Sigmoid colon (tissue), 7 donors: ENCODE measurements around the gene PPP1R26. TPM values are rescaled to one million over a fixed set of nuclear protein-coding genes. Genes with fewer than 3 reads are reported as not detected.

ENCODE experiments used
- DNase-seq: peaks from one replicate; pipeline ENCODE4 v3.0.0-alpha.2; 2019
- H3K27ac ChIP-seq, 4 donors: fragments of 200-600 bp; sonication (generic); one replicate each; pipeline ENCODE4 v1.5.1; 2016 to 2019; ENCODE audit warnings: mild to moderate bottlenecking in 1 of 4
- H3K27me3 ChIP-seq, 3 donors: fragments of 200-600 bp; sonication (generic); one replicate each; pipeline ENCODE4 v1.5.1; 2019; ENCODE audit warnings: mild to moderate bottlenecking in 1 of 3
- H3K36me3 ChIP-seq, 4 donors: fragments of 200-600 bp; sonication (generic); one replicate each; pipeline ENCODE4 v1.5.1; 2016 to 2019
- H3K4me1 ChIP-seq, 4 donors: fragments of 200-600 bp; sonication (generic); one replicate each; pipeline ENCODE4 v1.5.1; 2017 to 2019
- H3K4me3 ChIP-seq, 4 donors: fragments of 200-600 bp; sonication (generic); one replicate each; pipeline ENCODE4 v1.5.1; 2017 to 2019; ENCODE audit warnings: mild to moderate bottlenecking in 2 of 4, moderate library complexity in 1 of 4
- H3K9me3 ChIP-seq, 4 donors: fragments of 200-600 bp in 3 of 4; sonication (generic) in 3 of 4; one replicate each; pipeline versions ENCODE4 v1.5.1 to v1.6.1; 2013 to 2019
- CTCF ChIP-seq, 4 experiments: fragments of 450-650 bp in 3 of 4; fragments of 200-600 bp in 1 of 4; IDR thresholded peaks; one replicate each; pipeline ENCODE4 v1.5.1; 2016 to 2019; ENCODE audit warnings: antibody characterized with exemption in 4 of 4, mild to moderate bottlenecking in 3 of 4, moderate library complexity in 2 of 4
- EP300 ChIP-seq, 4 donors: sonication (generic); formaldehyde crosslinking; IDR thresholded peaks; one replicate each; pipeline ENCODE4 v1.6.1; 2017; ENCODE audit warnings: antibody characterized with exemption in 4 of 4
- POLR2A ChIP-seq, 2 donors: fragments of 450-650 bp; IDR thresholded peaks; one replicate each; pipeline ENCODE4 v1.6.1; 2016; ENCODE audit warnings: antibody characterized with exemption in 2 of 2, mild to moderate bottlenecking in 2 of 2, moderate library complexity in 2 of 2
- POLR2AphosphoS5 ChIP-seq, 4 donors: sonication (generic); formaldehyde crosslinking; IDR thresholded peaks; one replicate each; pipeline ENCODE4 v1.6.1; 2017; ENCODE audit warnings: antibody characterized with exemption in 4 of 4
- WGBS, 2 donors: extraction: QIAGEN DNeasy Blood & Tissue Kit; methylation state at CpG; one replicate each; pipeline ENCODE4 v1.1.7; 2013; 5-methylcytosine and 5-hydroxymethylcytosine counted together
- intact Hi-C: fragments of 100-400 bp; cut with DNase I; formaldehyde crosslinking; loops from one replicate; pipeline ENCODE4 v1.15.1; 2023
- polyA plus RNA-seq, 3 donors: library from polyadenylated mRNA; stranded (reverse); fragments of 200-250 nt; gene quantifications; one replicate each; pipeline ENCODE4 v1.2.3, GENCODE V29; 2013
- total RNA-seq, 4 donors: library from RNA; depleted of rRNA; stranded (reverse); fragments of >200 nt; gene quantifications; one replicate each; pipeline ENCODE4 v1.1.0, GENCODE V29; 2016
- donor health status: healthy with polysubstance abuse.
- donor health status: Bipolar disorder and iron deficiency.
- donor health status: healthy.

PPP1R26 gene
- total and polyA plus RNA-seq, 7 donors: 4.8 to 12.7 (median 9.5) TPM

- Histone ChIP-seq H3K4me3 (no peak overlapping the region), H3K9me3 (no peaks in the 10 kb centered on the region), H3K36me3 (no peaks in the 10 kb centered on the region), H3K4me1 (peaks cover 0 to 7% (median 3%) of the 10 kb centered on the region in 4 donors), H3K27ac (no peak overlapping the region), H3K27me3 (no peaks in the 10 kb centered on the region)
- TF ChIP-seq POLR2AphosphoS5 (IDR thresholded peaks at IDR 0.05): no peak
- TF ChIP-seq CTCF (IDR thresholded peaks at IDR 0.05): no peak
- no peak for TF ChIP-seq EP300 (IDR thresholded peaks at IDR 0.05)
- no peak for TF ChIP-seq POLR2A (IDR thresholded peaks at IDR 0.05)
- intact Hi-C loops: no loop called here
- 30 to 57% methylated on average over 12 of the region's 12 CpGs for WGBS, 2 donors
- no peak for DNase-seq
Observed at GRCh38 chr9:135474915-135475314, 4.7 kb upstream of the PPP1R26 start.

GRCh38 chr9:135476561-135477355, 2.8 kb upstream of the PPP1R26 start:
- Histone ChIP-seq H3K27ac (no peak overlapping the region), H3K4me3 (no peak overlapping the region), H3K36me3 (no peaks in the 10 kb centered on the region), H3K4me1 (peaks cover 0 to 20% (median 13%) of the 10 kb centered on the region in 4 donors), H3K27me3 (no peaks in the 10 kb centered on the region), H3K9me3 (no peaks in the 10 kb centered on the region)
- intact Hi-C loops: no loop called here
- WGBS, 2 donors: 84 to 89% methylated on average over 10 of the region's 10 CpGs
- DNase-seq: no peak
- no peak for TF ChIP-seq CTCF (IDR thresholded peaks at IDR 0.05)
- TF ChIP-seq EP300 (IDR thresholded peaks at IDR 0.05): no peak
- TF ChIP-seq POLR2AphosphoS5 (IDR thresholded peaks at IDR 0.05): no peak
- no peak for TF ChIP-seq POLR2A (IDR thresholded peaks at IDR 0.05)

- Histone ChIP-seq H3K4me1 (peaks cover 0 to 20% (median 13%) of the 10 kb centered on the region in 4 donors), H3K27ac (peak overlapping the region in 2 of 4 donors; percentile 70 to 80), H3K4me3 (no peak overlapping the region), H3K36me3 (no peaks in the 10 kb centered on the region), H3K9me3 (no peaks in the 10 kb centered on the region), H3K27me3 (no peaks in the 10 kb centered on the region)
- TF ChIP-seq POLR2AphosphoS5 (IDR thresholded peaks at IDR 0.05) (no peak), EP300 (IDR thresholded peaks at IDR 0.05) (no peak), CTCF (IDR thresholded peaks at IDR 0.05) (no peak), POLR2A (IDR thresholded peaks at IDR 0.05) (no peak)
- DNase-seq: no peak
- WGBS, 2 donors: 84 to 91% methylated on average over 10 of the region's 10 CpGs
- intact Hi-C loops: no loop called here
Observed at GRCh38 chr9:135478191-135478590, 1.4 kb upstream of the PPP1R26 start.

DNA sequence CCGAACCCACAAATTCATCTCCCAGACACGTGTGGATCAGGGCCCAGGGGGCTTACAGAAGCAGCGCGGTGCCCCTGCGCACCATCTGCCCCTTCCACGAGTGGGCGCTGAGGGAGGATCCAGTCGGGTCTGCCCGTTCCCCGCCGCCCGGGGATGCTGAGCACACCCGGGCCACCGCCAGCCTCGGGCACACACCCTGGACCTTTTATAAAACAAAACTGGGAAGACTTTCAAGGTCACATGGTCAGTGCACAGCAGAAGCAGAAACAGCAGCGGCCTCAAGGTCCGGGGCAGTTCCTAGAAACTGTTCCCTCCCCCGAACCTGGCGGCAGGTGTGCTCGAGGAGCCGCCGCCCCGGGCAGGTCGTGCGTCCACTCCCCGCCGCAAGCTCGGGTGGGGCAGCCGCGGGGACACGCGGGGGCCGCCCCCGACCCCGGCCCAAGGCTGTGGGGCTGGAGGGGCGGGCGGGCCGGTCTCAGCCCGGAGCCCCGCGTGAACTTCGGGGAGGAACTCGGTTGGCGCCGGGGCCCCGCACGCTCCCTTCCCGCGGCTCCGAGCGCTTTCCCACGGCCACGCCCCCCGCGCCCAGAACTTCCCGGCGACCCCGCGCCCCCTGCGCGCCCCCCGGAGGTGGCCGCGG, 633 bp upstream of the PPP1R26 start:
- peak; percentile 73 for DNase-seq
- Histone ChIP-seq H3K36me3 (peaks cover 0 to 6% (median under 1%) of the 10 kb centered on the region in 4 donors), H3K27me3 (no peaks in the 10 kb centered on the region), H3K9me3 (no peaks in the 10 kb centered on the region), H3K27ac (peak overlapping the region; percentile 70 to 80 (median 72)), H3K4me1 (peaks cover 0 to 20% (median 13%) of the 10 kb centered on the region in 4 donors), H3K4me3 (peak overlapping the region; percentile 30 to 86 (median 76))
- intact Hi-C loops: no loop called here
- TF ChIP-seq POLR2AphosphoS5 (IDR thresholded peaks at IDR 0.05): peak in 2 of 4 donors; percentile 43 to 47
- TF ChIP-seq EP300 (IDR thresholded peaks at IDR 0.05): no peak
- WGBS, 2 donors: 1 to 3% methylated on average over 64 of the region's 64 CpGs
